DMS53 treated with DMSO at 0.1 percent for 48 hours (cell line): ENCODE data around the gene FAM20C.

Experiments used
- DNase-seq: peaks from one replicate; lab custom pipeline; 2025; ENCODE audit not compliant: unreplicated experiment; lab: John Stamatoyannopoulos, UW

FAM20C gene

GRCh38 chr7:191981-192649 lies at the start of gene FAM20C:
FAM20C (plus strand) TSS chr7:192571; CDS start chr7:193200, 629 bp downstream.
- DNase-seq: no peak

DNA sequence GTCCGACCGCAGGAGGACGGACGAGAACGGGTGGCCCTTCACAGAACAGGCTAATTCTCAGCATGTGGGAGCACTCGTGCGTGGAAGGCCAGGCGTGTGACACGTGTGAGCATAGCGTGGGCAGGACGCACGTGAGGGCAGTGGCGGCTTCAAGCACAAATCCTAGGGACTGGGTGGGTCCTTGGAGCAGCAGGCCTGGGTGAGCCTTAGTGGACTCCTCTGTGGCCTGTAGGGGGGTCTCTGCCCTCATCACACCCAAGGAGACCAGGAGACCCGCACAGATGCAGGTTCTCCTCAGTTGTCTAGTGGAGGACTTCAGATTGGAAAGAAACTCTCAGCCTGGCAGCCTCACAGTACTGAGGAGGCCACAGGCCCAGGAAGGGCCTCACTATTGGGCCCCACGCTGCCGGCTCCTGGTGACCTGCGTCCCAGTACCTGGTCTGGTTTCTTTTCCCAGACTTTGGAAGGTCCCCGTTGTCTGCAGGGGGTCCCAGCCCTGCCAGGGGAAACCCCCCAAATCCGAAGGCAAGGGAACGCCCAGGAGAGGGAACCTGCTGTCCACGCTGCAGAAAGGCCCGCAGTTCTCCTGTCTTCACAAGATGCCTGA lies 49.1 kb upstream of the FAM20C start:
- DNase-seq: no peak

GRCh38 chr7:143811-144453 lies 48.4 kb upstream of the FAM20C start:
- DNase-seq: no peak

GRCh38 chr7:144454-144826 lies 47.9 kb upstream of the FAM20C start:
- no peak for DNase-seq

GRCh38 chr7:145863-146262 lies 46.5 kb upstream of the FAM20C start:
- no peak for DNase-seq

DNA sequence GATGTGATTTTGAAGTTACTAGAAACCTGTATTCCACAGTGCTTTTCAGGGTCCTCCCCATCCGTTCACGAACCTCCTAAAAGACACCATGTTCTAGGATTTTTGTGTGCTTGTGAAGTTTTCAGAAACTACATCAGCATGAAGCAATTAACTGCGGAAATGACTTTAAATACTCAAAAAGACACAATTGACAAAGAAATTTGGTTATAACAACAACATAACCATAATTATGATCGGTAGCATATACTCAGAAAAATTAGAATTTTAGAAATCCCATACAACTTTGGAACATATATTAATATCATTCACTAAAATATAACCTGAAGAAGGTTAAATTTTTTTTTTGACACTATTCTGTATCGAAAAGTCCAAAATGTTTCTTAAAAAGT lies 43.8 kb upstream of the FAM20C start:
- DNase-seq: no peak

- peak; percentile 9 for DNase-seq
Measured at GRCh38 chr7:148932-149790, 43.2 kb upstream of the FAM20C start.

GRCh38 chr7:149791-150636 lies 42.4 kb upstream of the FAM20C start:
- no peak for DNase-seq

- no peak for DNase-seq
Measured at GRCh38 chr7:150811-151221, 41.6 kb upstream of the FAM20C start.

GRCh38 chr7:151346-152050 lies 40.9 kb upstream of the FAM20C start:
- DNase-seq: no peak

GRCh38 chr7:152702-153391 lies 39.5 kb upstream of the FAM20C start:
- no peak for DNase-seq

GRCh38 chr7:153604-154003 lies 38.8 kb upstream of the FAM20C start:
- no peak for DNase-seq

- no peak for DNase-seq
Measured at GRCh38 chr7:154096-154799, 38.1 kb upstream of the FAM20C start.

- no peak for DNase-seq
Measured at GRCh38 chr7:155469-155900, 36.9 kb upstream of the FAM20C start.

DNA sequence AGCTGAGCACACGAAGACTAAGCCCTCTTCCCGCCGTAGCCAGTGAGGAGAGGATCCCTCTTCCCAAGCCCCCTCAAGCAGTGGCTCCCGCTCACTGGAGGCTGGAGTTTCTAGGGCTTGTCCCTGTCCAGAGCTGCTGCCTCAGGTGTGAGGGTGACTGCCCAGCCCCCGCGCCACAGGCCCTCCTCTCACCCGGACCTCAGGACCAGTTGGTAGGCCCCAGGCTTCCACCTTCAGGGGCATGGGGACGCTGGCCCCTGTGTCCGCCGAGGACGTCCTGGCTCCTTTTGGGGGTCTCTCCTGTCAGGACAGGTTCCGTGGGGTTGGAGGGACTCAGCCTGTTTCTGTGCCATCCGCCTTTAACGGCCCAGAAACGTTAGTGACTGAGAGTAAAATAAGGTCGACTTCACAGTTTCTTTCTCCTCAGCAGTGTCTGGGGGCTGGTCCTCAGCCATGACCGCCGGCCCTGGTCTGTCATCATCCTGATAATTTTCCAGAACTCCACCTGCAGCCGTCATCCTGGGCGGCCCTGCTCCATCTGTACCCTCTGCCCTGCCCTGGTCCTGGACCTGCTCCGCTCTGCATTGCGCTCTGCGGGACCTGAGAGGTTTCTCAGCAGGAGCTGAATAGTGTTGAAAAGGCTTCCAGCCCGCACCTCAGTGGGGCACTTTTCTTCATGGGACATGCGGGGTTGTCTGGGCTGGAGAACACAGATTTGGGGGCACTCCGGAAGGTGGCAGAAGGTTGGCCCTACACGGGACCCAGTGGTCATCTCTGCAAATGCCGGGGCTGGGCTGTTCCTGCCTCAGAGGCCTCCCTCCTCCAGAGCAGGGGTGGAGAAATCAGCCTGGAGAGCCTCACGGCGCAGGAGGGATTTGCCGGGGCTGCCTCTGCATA lies 36.0 kb upstream of the FAM20C start:
- DNase-seq: no peak

- DNase-seq: no peak
Measured at GRCh38 chr7:157008-157310, 35.4 kb upstream of the FAM20C start.

DNA sequence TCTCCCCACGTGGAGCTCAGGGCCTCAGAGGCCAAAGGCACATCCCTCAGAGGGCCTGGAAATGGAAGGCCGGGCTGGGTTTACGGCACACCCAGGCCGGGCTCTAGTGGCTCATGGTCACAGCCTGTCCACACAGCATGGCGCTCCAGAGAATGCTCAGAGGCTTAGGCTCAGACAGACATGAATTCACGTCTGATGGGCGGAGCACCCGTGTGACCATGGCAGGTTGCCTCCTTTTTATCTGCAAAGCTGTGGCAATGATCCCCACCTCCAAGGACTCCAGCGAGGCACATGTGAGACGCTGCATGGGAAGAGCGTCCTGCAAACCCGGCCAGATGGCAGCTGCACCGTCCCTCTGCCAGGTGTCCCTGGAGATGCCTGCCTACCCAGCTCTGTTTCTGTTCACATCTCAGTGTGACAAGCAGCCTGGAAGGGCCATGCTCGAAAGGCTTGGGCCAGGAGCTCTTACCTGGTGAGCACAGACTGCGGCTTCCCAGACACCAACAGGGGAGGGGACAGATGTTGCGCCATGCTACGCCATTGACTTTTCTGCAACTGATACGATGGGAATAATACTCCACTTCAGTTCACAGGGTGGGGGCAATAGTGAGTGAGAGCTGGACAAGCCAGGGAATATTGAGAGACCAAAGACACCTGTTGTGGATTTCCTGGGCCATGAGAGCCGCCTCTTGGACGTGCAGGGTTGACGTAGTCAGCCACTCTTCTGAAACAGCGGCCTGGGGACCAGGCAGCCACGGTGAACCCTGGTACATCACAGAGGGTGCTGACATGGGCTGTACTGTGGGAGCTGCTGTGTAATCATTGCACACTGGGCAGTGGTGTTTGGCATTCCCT lies 34.4 kb upstream of the FAM20C start:
- no peak for DNase-seq
